Measurements from ENCODE around the gene HSPG2. TPM values are rescaled to one million over a fixed set of nuclear protein-coding genes. Genes with fewer than 3 reads are reported as not detected.
A peak's percentile ranks its signal among the peaks of the same experiment; 100 is the strongest.

The HSPG2 gene
- total RNA-seq, 4 donors from 2014 or later: 75.7 to 239 (median 96.8) TPM

DNA sequence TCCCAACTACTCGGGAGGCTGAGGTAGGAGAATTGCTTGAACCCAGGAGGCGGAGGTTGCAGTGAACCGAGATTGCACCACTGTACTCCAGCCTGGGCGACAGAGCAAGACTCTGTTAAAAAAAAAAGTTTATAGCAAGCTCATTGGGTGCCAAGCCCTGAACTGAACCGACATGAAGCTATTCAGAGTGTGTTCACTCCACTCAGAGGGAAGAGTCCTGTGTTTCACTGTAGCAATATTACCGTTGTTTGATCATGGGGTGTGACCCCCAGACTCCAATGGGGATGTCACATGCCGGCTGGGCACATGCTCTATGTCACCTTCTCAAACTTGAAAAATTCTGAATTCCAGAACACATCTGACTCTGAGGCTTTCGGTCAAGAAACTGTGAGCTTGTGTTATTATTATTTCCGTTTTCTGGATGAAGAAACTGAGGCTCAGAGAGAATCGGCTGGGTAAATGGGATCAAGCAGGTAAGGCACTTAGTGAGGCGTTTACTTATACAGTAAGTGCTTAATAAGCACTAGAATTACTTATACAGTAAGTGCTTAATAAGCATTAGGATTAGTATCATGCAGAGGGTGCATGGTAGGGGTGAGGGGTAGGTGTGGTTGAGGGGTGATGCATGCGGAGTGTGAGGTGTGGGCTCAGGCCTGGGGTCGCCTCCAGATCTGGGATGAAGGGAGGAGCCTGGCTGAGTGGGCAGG lies 36.2 kb downstream of the HSPG2 start:
- Histone ChIP-seq H3K4me1 (peaks cover 30 to 89% of the 10 kb centered on the region in 2 donors), H3K4me3 (replicated peaks in 1 of 3) (no peak overlapping the region), H3K27ac (peak overlapping the region in 2 of 3 donors; percentile 32 to 40), H3K36me3 (no peaks in the 10 kb centered on the region), H3K9me3 (no peaks in the 10 kb centered on the region), H3K27me3 (no peaks in the 10 kb centered on the region)
- WGBS, 2 donors: 77 to 79% methylated on average over 13 of the region's 13 CpGs
- intact Hi-C loops (cut with DNase I): loop anchor here (5.0 kb wide), 1 partner anchor 36 kb away; the partner anchor contains the start of gene HSPG2
- no peak for DNase-seq
- TF ChIP-seq, protein P1, sequence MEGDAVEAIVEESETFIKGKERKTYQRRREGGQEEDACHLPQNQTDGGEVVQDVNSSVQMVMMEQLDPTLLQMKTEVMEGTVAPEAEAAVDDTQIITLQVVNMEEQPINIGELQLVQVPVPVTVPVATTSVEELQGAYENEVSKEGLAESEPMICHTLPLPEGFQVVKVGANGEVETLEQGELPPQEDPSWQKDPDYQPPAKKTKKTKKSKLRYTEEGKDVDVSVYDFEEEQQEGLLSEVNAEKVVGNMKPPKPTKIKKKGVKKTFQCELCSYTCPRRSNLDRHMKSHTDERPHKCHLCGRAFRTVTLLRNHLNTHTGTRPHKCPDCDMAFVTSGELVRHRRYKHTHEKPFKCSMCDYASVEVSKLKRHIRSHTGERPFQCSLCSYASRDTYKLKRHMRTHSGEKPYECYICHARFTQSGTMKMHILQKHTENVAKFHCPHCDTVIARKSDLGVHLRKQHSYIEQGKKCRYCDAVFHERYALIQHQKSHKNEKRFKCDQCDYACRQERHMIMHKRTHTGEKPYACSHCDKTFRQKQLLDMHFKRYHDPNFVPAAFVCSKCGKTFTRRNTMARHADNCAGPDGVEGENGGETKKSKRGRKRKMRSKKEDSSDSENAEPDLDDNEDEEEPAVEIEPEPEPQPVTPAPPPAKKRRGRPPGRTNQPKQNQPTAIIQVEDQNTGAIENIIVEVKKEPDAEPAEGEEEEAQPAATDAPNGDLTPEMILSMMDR (IDR thresholded peaks at IDR 0.05): no peak
- TF ChIP-seq POLR2A (IDR thresholded peaks at IDR 0.05): no peak

DNA sequence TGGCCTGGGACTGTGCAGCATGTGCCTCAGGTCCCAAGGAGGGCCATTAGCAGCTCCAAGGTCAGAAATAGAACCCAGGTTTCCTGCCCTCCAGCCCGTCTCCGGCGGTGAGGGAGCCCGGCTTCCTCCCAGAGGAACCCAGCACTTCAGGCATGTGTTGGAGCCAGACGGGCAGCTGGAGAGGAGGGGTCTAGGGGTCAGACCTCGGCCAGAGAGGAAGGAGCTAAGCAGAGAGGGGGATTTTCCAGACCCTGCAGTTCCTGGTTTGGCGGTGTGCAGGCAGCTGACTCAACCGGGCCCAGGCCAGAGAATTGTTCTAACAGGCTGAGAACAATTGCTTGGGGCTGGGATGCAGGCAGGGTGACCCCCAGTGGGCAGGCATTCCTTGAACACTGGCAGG lies 37.1 kb downstream of the HSPG2 start:
- Histone ChIP-seq H3K36me3 (peaks cover 4 to 7% of the 10 kb centered on the region in 2 donors), H3K27ac (peak overlapping the region in 2 of 3 donors; percentile 37 to 42), H3K9me3 (no peaks in the 10 kb centered on the region), H3K4me3 (replicated peaks in 1 of 3) (no peak overlapping the region), H3K27me3 (no peaks in the 10 kb centered on the region), H3K4me1 (peaks cover 30 to 85% of the 10 kb centered on the region in 2 donors)
- WGBS, 2 donors: 38 to 74% methylated on average over 3 to 8 of the region's 8 CpGs
- intact Hi-C loops (cut with DNase I): loop anchor here (5.0 kb wide), 1 partner anchor 37 kb away; the partner anchor contains the start of gene HSPG2
- no peak for DNase-seq
- TF ChIP-seq POLR2A (IDR thresholded peaks at IDR 0.05): no peak
- TF ChIP-seq, protein P1 (IDR thresholded peaks at IDR 0.05): no peak

DNA sequence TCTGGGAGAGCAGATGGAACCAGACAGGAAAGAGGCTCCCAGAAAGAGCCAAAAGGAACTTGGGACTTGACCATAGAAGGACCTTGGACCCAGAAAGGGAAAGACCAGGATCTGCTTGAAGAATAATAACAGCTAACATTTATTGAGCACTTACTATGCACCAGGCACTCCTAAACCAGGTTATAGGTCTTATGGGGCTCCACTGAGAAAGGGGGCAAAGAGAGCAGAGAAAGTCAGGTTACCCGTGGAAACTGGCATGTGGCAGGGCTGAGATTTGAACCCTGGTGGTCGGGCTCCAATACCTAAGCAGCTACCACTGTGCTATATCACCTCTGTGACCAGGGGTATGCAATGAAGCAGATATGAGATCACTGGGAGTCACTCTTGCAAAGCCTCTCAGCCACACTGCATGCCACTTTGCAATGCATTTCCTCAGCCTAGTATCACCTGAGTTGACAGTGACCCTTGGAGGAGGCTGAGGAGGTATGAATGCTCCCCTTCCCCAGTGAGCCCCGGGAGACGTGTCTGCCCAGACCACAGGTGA lies 37.8 kb downstream of the HSPG2 start:
- DNase-seq: no peak
- WGBS, 2 donors: 66 to 70% methylated on average over 3 to 4 of the region's 4 CpGs
- no peak for TF ChIP-seq POLR2A (IDR thresholded peaks at IDR 0.05)
- TF ChIP-seq, protein P1 (IDR thresholded peaks at IDR 0.05): no peak

DNA sequence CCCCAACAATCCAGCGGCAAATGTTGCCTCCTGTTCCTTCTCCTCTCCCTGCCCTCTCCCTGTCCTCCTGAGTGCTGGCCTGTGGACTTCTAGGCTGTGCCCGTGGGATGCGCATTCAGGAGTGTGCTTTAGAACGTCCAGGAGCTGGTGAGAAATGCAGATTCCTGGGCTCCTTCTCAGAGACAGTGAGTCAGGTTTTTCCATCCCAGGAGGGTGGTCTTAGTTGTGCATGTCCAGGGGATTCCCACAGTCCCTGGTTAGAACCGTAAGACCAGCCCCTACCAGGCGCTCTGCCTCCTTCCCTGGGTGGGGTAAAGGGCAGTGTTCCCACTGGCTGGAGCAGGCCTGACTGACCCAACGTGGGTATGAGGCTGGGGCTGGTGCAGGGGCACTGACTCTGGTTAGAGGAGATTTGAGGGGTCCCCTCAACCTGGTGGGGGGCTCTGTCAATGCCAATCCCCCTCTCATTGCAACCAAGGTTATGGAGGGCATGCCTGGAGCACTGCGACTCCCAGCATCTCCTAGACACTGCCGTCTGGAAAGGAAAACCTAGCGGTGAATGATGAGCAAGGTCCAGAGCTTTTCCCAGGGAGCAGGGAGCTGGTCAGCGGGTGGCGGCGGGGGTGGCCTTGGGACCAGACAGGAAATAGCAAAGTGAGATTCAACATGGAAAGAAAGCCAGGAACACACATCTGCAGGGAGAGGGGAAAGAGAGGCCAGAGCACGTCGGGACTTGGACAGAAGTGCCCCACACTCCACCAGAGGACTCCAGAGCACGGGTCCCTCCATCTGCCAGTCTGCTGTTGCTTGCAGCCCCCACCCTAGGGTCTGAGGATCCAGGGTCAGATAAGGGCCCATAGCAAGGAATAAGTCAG lies 38.5 kb downstream of the HSPG2 start:
- Histone ChIP-seq H3K27ac (peak overlapping the region; percentile 8 to 37 (median 34)), H3K4me3 (replicated peaks in 1 of 3) (no peak overlapping the region), H3K4me1 (peaks cover 28 to 84% of the 10 kb centered on the region in 2 donors), H3K36me3 (peaks cover 4 to 18% of the 10 kb centered on the region in 2 donors), H3K27me3 (no peaks in the 10 kb centered on the region), H3K9me3 (no peaks in the 10 kb centered on the region)
- WGBS, 2 donors: 67 to 72% methylated on average over 14 to 16 of the region's 16 CpGs
- DNase-seq: no peak
- intact Hi-C loops (cut with DNase I): no loop called here
- TF ChIP-seq, protein P1 (IDR thresholded peaks at IDR 0.05): no peak
- TF ChIP-seq POLR2A (IDR thresholded peaks at IDR 0.05): no peak

More for the DNA sequence above, 37.8 kb downstream of the HSPG2 start:
- no peak overlapping the region for H3K4me3 ChIP-seq (replicated peaks in 1 of 3)
- H3K4me1 ChIP-seq: peaks cover 30 to 87% of the 10 kb centered on the region in 2 donors
- intact Hi-C loops (cut with DNase I): no loop called here
- H3K9me3 ChIP-seq: no peaks in the 10 kb centered on the region
- H3K36me3 ChIP-seq: peaks cover 4 to 13% of the 10 kb centered on the region in 2 donors
- H3K27ac ChIP-seq: peak overlapping the region; percentile 8 to 42 (median 37)
- no peaks in the 10 kb centered on the region for H3K27me3 ChIP-seq

All from thyroid gland (tissue), 4 donors.